ENCODE results near the gene ISYNA1. TPM values are rescaled to one million over a fixed set of nuclear protein-coding genes. Genes with fewer than 3 reads are reported as not detected.

Gene ISYNA1
- total and polyA plus RNA-seq, 2 of the 8 experiments (the other 6 are each of a cell fraction or from before 2014, with no cell fraction given), result 207 to 264 TPM

- TF ChIP-seq RAD21 (IDR thresholded peaks at IDR 0.05 in 1 of 2, conservative IDR thresholded peaks at IDR 0.05 in 1 of 2; ENCODE audit: low read depth in 2 of 2, low read length in 2 of 2) (peak in 1 of 2 experiments; percentile 37; a peak in 2 of 4 replicates), SRF (IDR thresholded peaks at IDR 0.05; ENCODE audit: low read depth, low read length) (0 out of 2 replicates have a peak, but pooled peaks have one; percentile 12), POLR2AphosphoS5 (IDR thresholded peaks at IDR 0.05; ENCODE audit: low read depth, low read length) (no peak), SIN3A (conservative IDR thresholded peaks at IDR 0.05 in 1 of 2, IDR thresholded peaks at IDR 0.05 in 1 of 2; ENCODE audit: low read depth in 1 of 2, low read length in 2 of 2) (peak in 1 of 2 experiments; percentile 84; a peak in 1 of 4 replicates), JUND (IDR thresholded peaks at IDR 0.05; ENCODE audit: low read length) (peak; percentile 66; the same call in 1 of the 2 replicates), GTF2F1 (IDR thresholded peaks at IDR 0.05; ENCODE audit: borderline replicate concordance, low read depth, low read length) (no peak), NRF1 (IDR thresholded peaks at IDR 0.05; ENCODE audit: low read depth, low read length) (peak; percentile 27; the same call in 1 of the 2 replicates), HDAC2 (IDR thresholded peaks at IDR 0.05; ENCODE audit: borderline replicate concordance in 1 of 2, low read depth in 2 of 2, low read length in 2 of 2) (no peak), PHF8 (conservative IDR thresholded peaks at IDR 0.05; ENCODE audit: low read depth, low read length) (no peak), POLR2A (IDR thresholded peaks at IDR 0.05; ENCODE audit: control extremely low read depth in 1 of 2, low read depth in 2 of 2, low read length in 2 of 2) (no peak), KDM4A (IDR thresholded peaks at IDR 0.05; ENCODE audit: low read depth, low read length, severe bottlenecking) (peak; percentile 48), RXRA (IDR thresholded peaks at IDR 0.05; ENCODE audit: insufficient read depth, low read depth, low read length) (no peak), E2F6 (IDR thresholded peaks at IDR 0.05) (peak; percentile 50; the same call in 1 of the 2 replicates), BACH1 (IDR thresholded peaks at IDR 0.05; ENCODE audit: low read length) (no peak), GABPA (IDR thresholded peaks at IDR 0.05; ENCODE audit: borderline replicate concordance, insufficient read depth, low read length) (0 out of 2 replicates have a peak, but pooled peaks have one; percentile 37), RBBP5 (IDR thresholded peaks at IDR 0.05; ENCODE audit: borderline replicate concordance, low read depth, low read length) (peak; percentile 39; the same call in 1 of the 2 replicates)
- TF ChIP-seq, protein P1, sequence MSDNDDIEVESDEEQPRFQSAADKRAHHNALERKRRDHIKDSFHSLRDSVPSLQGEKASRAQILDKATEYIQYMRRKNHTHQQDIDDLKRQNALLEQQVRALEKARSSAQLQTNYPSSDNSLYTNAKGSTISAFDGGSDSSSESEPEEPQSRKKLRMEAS (IDR thresholded peaks at IDR 0.05), result peak; percentile 85
These were observed 18.7 kb downstream of the ISYNA1 start, which contains the start of gene SSBP4 (continued) for GRCh38 chr19:18419195-18419698.
